Uterus (tissue), 2 donors: Measurements from ENCODE around the gene SULF2.

ENCODE experiments used
- CTCF ChIP-seq, 4 experiments: fragments of 200-600 bp in 2 of 4; fragments of 450-650 bp in 2 of 4; sonication (generic) in 2 of 4; IDR thresholded peaks; one replicate each; pipeline ENCODE4 v1.5.1; 2016 to 2019; ENCODE audit warnings: antibody characterized with exemption in 4 of 4, mild to moderate bottlenecking in 2 of 4, moderate library complexity in 1 of 4
- POLR2A ChIP-seq, 2 donors: fragments of 450-650 bp; IDR thresholded peaks; one replicate each; pipeline ENCODE4 v1.6.1; 2016; ENCODE audit warnings: antibody characterized with exemption in 2 of 2, mild to moderate bottlenecking in 1 of 2, moderate library complexity in 1 of 2

- TF ChIP-seq CTCF (IDR thresholded peaks at IDR 0.05) = no peak
- no peak for TF ChIP-seq POLR2A (IDR thresholded peaks at IDR 0.05)
Measured at GRCh38 chr20:47708953-47709833, 76.1 kb downstream of the SULF2 start.
